HCT116 (cell line): ENCODE measurements around the gene IL31. TPM values are rescaled to one million over a fixed set of nuclear protein-coding genes. Genes with fewer than 3 reads are reported as not detected.

ENCODE experiments used
- ATAC-seq: fragments of 200-7000 bp; cut with Tn5 transposase; 2 replicates; pipeline ENCODE4 v1.9.1; 2020; ENCODE audit warnings: mild to moderate bottlenecking, moderate library complexity
- BruUV-seq: library from RNA; stranded (reverse); fragments of 400-500 nt; replicated peaks from 2 replicates; lab custom pipeline; 2021; lab: Mats Ljungman, UMichigan
- CTCF ChIA-PET: fragments of 300-600 bp; sonication (Branson Sonifier 250); formaldehyde crosslinking; loops from one replicate; lab custom pipeline; 2021; ENCODE audit warnings: antibody characterized with exemption; lab: Charles Lee
- POLR2A ChIA-PET: fragments of 300-600, 350-600 bp; sonication (Branson Sonifier 250); formaldehyde crosslinking; loops from one replicate; lab custom pipeline; 2021; ENCODE audit warnings: antibody characterized with exemption; lab: Charles Lee
- RAD21 ChIA-PET, 2 experiments: fragments of 300-600 bp; sonication (Branson Sonifier 250); formaldehyde crosslinking; loops; one replicate each; lab custom pipeline; 2023; ENCODE audit warnings: low total read pairs in 2 of 2; ENCODE audit not compliant: uncharacterized antibody in 2 of 2, unreplicated experiment in 2 of 2, low non-redundant PET in 1 of 2; lab: Charles Lee
- DNase-seq: peaks from one replicate; pipeline ENCODE4 v3.0.0-alpha.2; 2010; ENCODE audit warnings: low read depth, low spot score
- H2AFZ ChIP-seq: fragments of 200-600 bp; shearing (Covaris generic), sonication (generic); 2 replicates; pipeline ENCODE4 v1.6.1; 2017; ENCODE audit warnings: low read depth, mixed run types, mixed read lengths, antibody characterized with exemption, low read length; ENCODE audit not compliant: poor library complexity, severe bottlenecking
- H3K27ac ChIP-seq: 2 replicates; pipeline ENCODE4 v1.5.1; 2012; ENCODE audit warnings: low read depth, low read length
- H3K27me3 ChIP-seq: fragments of 200-600 bp; sonication (generic); 2 replicates; pipeline ENCODE4 v1.6.1; 2016; ENCODE audit warnings: mixed run types, low read length, mixed read lengths; ENCODE audit not compliant: insufficient read depth
- H3K36me3 ChIP-seq, 2 experiments: fragments of 200-500 bp in 1 of 2; fragments of 200-600 bp in 1 of 2; sonication (Bioruptor generic) in 1 of 2; sonication (generic) in 1 of 2; 2 replicates each; pipeline versions ENCODE4 v1.5.1 to v1.6.1; 2014 to 2016; ENCODE audit warnings: low read length in 2 of 2, inconsistent platforms in 1 of 2, mixed read lengths in 1 of 2, mixed run types in 1 of 2; ENCODE audit not compliant: insufficient read depth in 2 of 2, control insufficient read depth in 1 of 2
- H3K4me1 ChIP-seq, 2 experiments: fragments of 200-600 bp in 1 of 2; sonication (generic) in 1 of 2; 2 replicates each; pipeline versions ENCODE4 v1.5.1 to v1.6.1; 2012 to 2017; ENCODE audit warnings: low read length in 2 of 2, inconsistent platforms in 1 of 2, mild to moderate bottlenecking in 1 of 2, mixed read lengths in 1 of 2, mixed run types in 1 of 2, moderate library complexity in 1 of 2; ENCODE audit not compliant: insufficient read depth in 2 of 2, control insufficient read depth in 1 of 2
- H3K4me2 ChIP-seq: fragments of 200-600 bp; sonication (generic); 2 replicates; pipeline ENCODE4 v1.6.1; 2017; ENCODE audit warnings: mixed run types, low read length, mixed read lengths
- H3K4me3 ChIP-seq, 2 experiments: fragments of 200-600 bp in 1 of 2; sonication (generic) in 1 of 2; replicated peaks in 1 of 2; 2 replicates each; pipeline ENCODE4 v1.5.1; 2011 to 2016; ENCODE audit warnings: low read length in 2 of 2, control low read depth in 1 of 2, low read depth in 1 of 2, mild to moderate bottlenecking in 1 of 2, mixed read lengths in 1 of 2, mixed run types in 1 of 2
- H3K79me2 ChIP-seq: fragments of 200-600 bp; sonication (generic); 2 replicates; pipeline ENCODE4 v1.6.1; 2017; ENCODE audit warnings: mild to moderate bottlenecking, mixed run types, low read length, moderate library complexity, mixed read lengths; ENCODE audit not compliant: insufficient read depth
- H3K9ac ChIP-seq: fragments of 200-600 bp; sonication (generic); 2 replicates; pipeline ENCODE4 v1.6.1; 2016; ENCODE audit warnings: low read length, mixed read lengths
- H3K9me2 ChIP-seq: fragments of 200-600 bp; sonication (generic), shearing (Covaris generic); 2 replicates; pipeline ENCODE4 v1.6.1; 2017; ENCODE audit warnings: mixed run types, mild to moderate bottlenecking, moderate library complexity; ENCODE audit not compliant: insufficient read depth
- H3K9me3 ChIP-seq, 2 experiments: fragments of 200-500 bp in 1 of 2; fragments of 200-600 bp in 1 of 2; sonication (Bioruptor generic) in 1 of 2; sonication (generic) in 1 of 2; 2 replicates each; pipeline ENCODE4 v1.6.1; 2014 to 2017; ENCODE audit warnings: low read length in 2 of 2, mixed read lengths in 2 of 2, inconsistent platforms in 1 of 2, low read depth in 1 of 2, mild to moderate bottlenecking in 1 of 2, mixed run types in 1 of 2, moderate library complexity in 1 of 2; ENCODE audit not compliant: control insufficient read depth in 1 of 2, insufficient read depth in 1 of 2
- H4K20me1 ChIP-seq: fragments of 200-600 bp; sonication (generic), shearing (Covaris generic); 2 replicates; pipeline ENCODE4 v1.6.1; 2017; ENCODE audit warnings: mixed run types, mild to moderate bottlenecking, moderate library complexity; ENCODE audit not compliant: insufficient read depth
- CBX3 ChIP-seq: IDR thresholded peaks from 2 replicates; pipeline ENCODE4 v1.6.1; 2012; ENCODE audit warnings: low read depth
- EZH2 ChIP-seq: fragments of 200-600 bp; sonication (generic); IDR thresholded peaks from 2 replicates; pipeline ENCODE4 v1.6.1; 2017; ENCODE audit warnings: antibody characterized with exemption, mixed run types
- EZH2phosphoT487 ChIP-seq: fragments of 200-600 bp; IDR thresholded peaks from 2 replicates; pipeline ENCODE4 v1.6.1; 2018; ENCODE audit warnings: antibody characterized with exemption, borderline replicate concordance
- POLR2A ChIP-seq: IDR thresholded peaks from 2 replicates; pipeline ENCODE4 v1.7.0; 2011; ENCODE audit warnings: borderline replicate concordance; ENCODE audit not compliant: insufficient read depth, insufficient read length; ENCODE audit errors: extremely low read depth
- POLR2AphosphoS5 ChIP-seq: IDR thresholded peaks from 2 replicates; pipeline ENCODE4 v1.6.1; 2011; ENCODE audit warnings: mild to moderate bottlenecking, low read depth, low read length, moderate library complexity
- SIN3A ChIP-seq: IDR thresholded peaks from 2 replicates; pipeline ENCODE4 v1.6.1; 2012; ENCODE audit warnings: low read depth
- ZBTB33 ChIP-seq: IDR thresholded peaks from 2 replicates; pipeline ENCODE4 v1.6.1; 2011; ENCODE audit warnings: mild to moderate bottlenecking, low read length, moderate library complexity; ENCODE audit not compliant: insufficient replicate concordance; ENCODE audit errors: extremely low read depth
- intact Hi-C: fragments of 100-400 bp; cut with micrococcal nuclease; formaldehyde crosslinking; loops from 2 replicates; pipeline ENCODE4 v1.10.0; 2022
- total RNA-seq: library from RNA; stranded (reverse); gene quantifications from one replicate; pipeline ENCODE4 v1.2.1, GENCODE V29; 2021; ENCODE audit not compliant: unreplicated experiment
- TF ChIP-seq, protein P1 (sequence below), 3 experiments: fragments of 200-600 bp in 1 of 3; sonication (generic) in 1 of 3; IDR thresholded peaks in 2 of 3; conservative IDR thresholded peaks in 1 of 3; 2 replicates each; pipeline ENCODE4 v1.5.1; 2012 to 2017; ENCODE audit warnings: low read depth in 2 of 3, low read length in 2 of 3, antibody characterized with exemption in 1 of 3, borderline replicate concordance in 1 of 3, control low read depth in 1 of 3, mild to moderate bottlenecking in 1 of 3, mixed read lengths in 1 of 3, mixed run types in 1 of 3, moderate library complexity in 1 of 3; ENCODE audit not compliant: insufficient read depth in 1 of 3

IL31 gene
- total RNA-seq, 1 experiment from 2014 or later = not detected

DNA sequence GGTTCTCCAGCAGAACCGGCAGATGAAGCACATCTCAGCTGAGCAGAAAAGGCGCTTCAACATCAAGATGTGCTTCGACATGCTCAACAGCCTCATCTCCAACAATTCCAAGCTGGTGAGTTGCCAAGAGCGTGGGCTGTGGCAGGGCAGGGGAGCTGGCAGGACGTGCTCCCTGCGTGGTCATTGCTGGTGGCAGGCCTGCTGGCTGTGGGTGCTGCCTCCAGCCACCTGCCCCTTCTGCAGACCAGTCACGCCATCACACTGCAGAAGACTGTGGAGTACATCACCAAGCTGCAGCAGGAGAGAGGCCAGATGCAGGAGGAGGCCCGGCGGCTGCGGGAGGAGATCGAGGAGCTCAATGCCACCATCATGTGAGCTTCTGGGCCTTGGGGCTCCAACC, 35.8 kb downstream of the IL31 start:
- BruUV-seq = no TSS peak
- H3K79me2 ChIP-seq = no peaks in the 10 kb centered on the region
- intact Hi-C loops = no loop called here
- no peaks in the 10 kb centered on the region for H3K4me1 ChIP-seq
- H3K4me3 ChIP-seq = no peak overlapping the region
- TF ChIP-seq EZH2 (no peak), CBX3 (no peak), SIN3A (no peak), POLR2AphosphoS5 (no peak), POLR2A (no peak), ZBTB33 (no peak), EZH2phosphoT487 (no peak)
- TF ChIP-seq, protein P1, sequence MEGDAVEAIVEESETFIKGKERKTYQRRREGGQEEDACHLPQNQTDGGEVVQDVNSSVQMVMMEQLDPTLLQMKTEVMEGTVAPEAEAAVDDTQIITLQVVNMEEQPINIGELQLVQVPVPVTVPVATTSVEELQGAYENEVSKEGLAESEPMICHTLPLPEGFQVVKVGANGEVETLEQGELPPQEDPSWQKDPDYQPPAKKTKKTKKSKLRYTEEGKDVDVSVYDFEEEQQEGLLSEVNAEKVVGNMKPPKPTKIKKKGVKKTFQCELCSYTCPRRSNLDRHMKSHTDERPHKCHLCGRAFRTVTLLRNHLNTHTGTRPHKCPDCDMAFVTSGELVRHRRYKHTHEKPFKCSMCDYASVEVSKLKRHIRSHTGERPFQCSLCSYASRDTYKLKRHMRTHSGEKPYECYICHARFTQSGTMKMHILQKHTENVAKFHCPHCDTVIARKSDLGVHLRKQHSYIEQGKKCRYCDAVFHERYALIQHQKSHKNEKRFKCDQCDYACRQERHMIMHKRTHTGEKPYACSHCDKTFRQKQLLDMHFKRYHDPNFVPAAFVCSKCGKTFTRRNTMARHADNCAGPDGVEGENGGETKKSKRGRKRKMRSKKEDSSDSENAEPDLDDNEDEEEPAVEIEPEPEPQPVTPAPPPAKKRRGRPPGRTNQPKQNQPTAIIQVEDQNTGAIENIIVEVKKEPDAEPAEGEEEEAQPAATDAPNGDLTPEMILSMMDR (IDR thresholded peaks at IDR 0.05 in 2 of 3, conservative IDR thresholded peaks at IDR 0.05 in 1 of 3; ENCODE audit: borderline replicate concordance in 1 of 3, insufficient read depth in 1 of 3, low read depth in 2 of 3, low read length in 2 of 3) = no peak
- ChIA-PET RAD21 (no interaction called here), CTCF (no interaction called here), POLR2A (interaction anchor here (0.6 kb wide), 1 partner anchor 155 kb away, joined by 3 read pairs; no protein-coding TSS in a partner anchor)
- no peak overlapping the region for H3K4me2 ChIP-seq
- H3K9ac ChIP-seq = no peak overlapping the region
- H2AFZ ChIP-seq = no peak overlapping the region
- DNase-seq (no peak), ATAC-seq (no peak)
- H3K9me3 ChIP-seq = no peaks in the 10 kb centered on the region
- H3K27me3 ChIP-seq = no peaks in the 10 kb centered on the region
- peaks cover 13 to 30% of the 10 kb centered on the region in 2 experiments; a peak in 3 of 4 replicates for H3K36me3 ChIP-seq
- no peaks in the 10 kb centered on the region for H3K9me2 ChIP-seq
- H3K27ac ChIP-seq = no peak overlapping the region
- no peaks in the 10 kb centered on the region for H4K20me1 ChIP-seq
